ENCODE measurements around the gene MAP4K3.

The MAP4K3 gene

GRCh38 chr2:39435234-39435633 is 1.9 kb downstream of the MAP4K3 start:
- in situ Hi-C loops (cut with HindIII; ENCODE audit: low pct_unique_long_range_greater_than_20kb, low sequenced_read_pairs): no loop called here

GRCh38 chr2:39434233-39434897 is 2.7 kb downstream of the MAP4K3 start:
- TF ChIP-seq JUND (IDR thresholded peaks at IDR 0.05; ENCODE audit: low read depth): no peak
- in situ Hi-C loops (cut with HindIII; ENCODE audit: low pct_unique_long_range_greater_than_20kb, low sequenced_read_pairs): no loop called here

More at GRCh38 chr2:39435234-39435633, 1.9 kb downstream of the MAP4K3 start:
- DNase-seq (ENCODE audit: low read depth in 1 of 2, low spot score in 1 of 2): no peak
- no peak for TF ChIP-seq JUND (IDR thresholded peaks at IDR 0.05; ENCODE audit: low read depth)

GRCh38 chr2:39433586-39434195 is 3.4 kb downstream of the MAP4K3 start:
- TF ChIP-seq JUND (IDR thresholded peaks at IDR 0.05; ENCODE audit: low read depth): no peak
- in situ Hi-C loops (cut with HindIII; ENCODE audit: low pct_unique_long_range_greater_than_20kb, low sequenced_read_pairs): no loop called here
- DNase-seq (ENCODE audit: low read depth in 1 of 2, low spot score in 1 of 2): no peak

More at GRCh38 chr2:39434233-39434897, 2.7 kb downstream of the MAP4K3 start:
- DNase-seq (ENCODE audit: low read depth in 1 of 2, low spot score in 1 of 2): no peak

GRCh38 chr2:39432701-39433100 is 4.4 kb downstream of the MAP4K3 start:
- in situ Hi-C loops (cut with HindIII; ENCODE audit: low pct_unique_long_range_greater_than_20kb, low sequenced_read_pairs): no loop called here
- no peak for TF ChIP-seq JUND (IDR thresholded peaks at IDR 0.05; ENCODE audit: low read depth)
- DNase-seq (ENCODE audit: low read depth in 1 of 2, low spot score in 1 of 2): no peak

- DNase-seq (ENCODE audit: low read depth in 1 of 2, low spot score in 1 of 2): peak in 1 of 2 experiments; percentile 29
- TF ChIP-seq JUND (IDR thresholded peaks at IDR 0.05; ENCODE audit: low read depth): no peak
- in situ Hi-C loops (cut with HindIII; ENCODE audit: low pct_unique_long_range_greater_than_20kb, low sequenced_read_pairs): no loop called here
These were observed 5.3 kb downstream of the MAP4K3 start for GRCh38 chr2:39431592-39432316.

- TF ChIP-seq JUND (IDR thresholded peaks at IDR 0.05; ENCODE audit: low read depth): no peak
- no peak for DNase-seq (ENCODE audit: low read depth in 1 of 2, low spot score in 1 of 2)
- in situ Hi-C loops (cut with HindIII; ENCODE audit: low pct_unique_long_range_greater_than_20kb, low sequenced_read_pairs): no loop called here
These were observed 7.3 kb downstream of the MAP4K3 start for GRCh38 chr2:39429746-39430145.

- in situ Hi-C loops (cut with HindIII; ENCODE audit: low pct_unique_long_range_greater_than_20kb, low sequenced_read_pairs): no loop called here
- no peak for TF ChIP-seq JUND (IDR thresholded peaks at IDR 0.05; ENCODE audit: low read depth)
- DNase-seq (ENCODE audit: low read depth in 1 of 2, low spot score in 1 of 2): no peak
These were observed 12.1 kb downstream of the MAP4K3 start for GRCh38 chr2:39424951-39425350.

GRCh38 chr2:39422700-39423099 is 14.4 kb downstream of the MAP4K3 start:
- in situ Hi-C loops (cut with HindIII; ENCODE audit: low pct_unique_long_range_greater_than_20kb, low sequenced_read_pairs): no loop called here

GRCh38 chr2:39421354-39421753 is 15.7 kb downstream of the MAP4K3 start:
- in situ Hi-C loops (cut with HindIII; ENCODE audit: low pct_unique_long_range_greater_than_20kb, low sequenced_read_pairs): no loop called here
- no peak for TF ChIP-seq JUND (IDR thresholded peaks at IDR 0.05; ENCODE audit: low read depth)
- DNase-seq (ENCODE audit: low read depth in 1 of 2, low spot score in 1 of 2): no peak

More at GRCh38 chr2:39422700-39423099, 14.4 kb downstream of the MAP4K3 start:
- TF ChIP-seq JUND (IDR thresholded peaks at IDR 0.05; ENCODE audit: low read depth): no peak
- DNase-seq (ENCODE audit: low read depth in 1 of 2, low spot score in 1 of 2): no peak

GRCh38 chr2:39419282-39420223 is 17.5 kb downstream of the MAP4K3 start:
- TF ChIP-seq JUND (IDR thresholded peaks at IDR 0.05; ENCODE audit: low read depth): no peak
- in situ Hi-C loops (cut with HindIII; ENCODE audit: low pct_unique_long_range_greater_than_20kb, low sequenced_read_pairs): no loop called here
- DNase-seq (ENCODE audit: low read depth in 1 of 2, low spot score in 1 of 2): no peak

- TF ChIP-seq JUND (IDR thresholded peaks at IDR 0.05; ENCODE audit: low read depth): no peak
- in situ Hi-C loops (cut with HindIII; ENCODE audit: low pct_unique_long_range_greater_than_20kb, low sequenced_read_pairs): no loop called here
- no peak for DNase-seq (ENCODE audit: low read depth in 1 of 2, low spot score in 1 of 2)
These were observed 18.6 kb downstream of the MAP4K3 start for GRCh38 chr2:39418491-39418890.

GRCh38 chr2:39416140-39416539 is 20.9 kb downstream of the MAP4K3 start:
- in situ Hi-C loops (cut with HindIII; ENCODE audit: low pct_unique_long_range_greater_than_20kb, low sequenced_read_pairs): no loop called here
- TF ChIP-seq JUND (IDR thresholded peaks at IDR 0.05; ENCODE audit: low read depth): no peak
- DNase-seq (ENCODE audit: low read depth in 1 of 2, low spot score in 1 of 2): no peak
